Thoracic aorta (tissue), 2 donors: ENCODE measurements around the gene DCHS2. TPM values are rescaled to one million over a fixed set of nuclear protein-coding genes. Genes with fewer than 3 reads are reported as not detected.

Experiments
- ATAC-seq: fragments of 150-250 bp; one replicate; pipeline ENCODE4 v1.8.0; 2017; ENCODE audit warnings: low read depth; ENCODE audit not compliant: insufficient number of reproducible peaks, low FRiP score
- DNase-seq: peaks from one replicate; pipeline ENCODE4 v3.0.0-alpha.2; 2020; ENCODE audit warnings: low spot score
- H3K27ac ChIP-seq, 2 donors: fragments of 200-600 bp; sonication (generic); 1 replicate in 1 of 2; 2 replicates in 1 of 2; pipeline ENCODE4 v1.5.1; 2016; ENCODE audit warnings: mild to moderate bottlenecking in 2 of 2, moderate library complexity in 2 of 2
- H3K27me3 ChIP-seq: fragments of 200-600 bp; sonication (generic); replicated peaks from 2 replicates; pipeline ENCODE4 v1.6.0; 2016; ENCODE audit warnings: mild to moderate bottlenecking; ENCODE audit not compliant: insufficient read depth
- H3K36me3 ChIP-seq: fragments of 200-600 bp; sonication (generic); one replicate; pipeline ENCODE4 v1.5.1; 2016
- H3K4me1 ChIP-seq, 2 donors: fragments of 200-600 bp; sonication (generic); 1 replicate in 1 of 2; 2 replicates in 1 of 2; pipeline versions ENCODE4 v1.5.1 to v1.6.0; 2016; ENCODE audit warnings: low read depth in 2 of 2, mild to moderate bottlenecking in 1 of 2; ENCODE audit not compliant: control insufficient read depth in 1 of 2
- H3K4me3 ChIP-seq: fragments of 200-600 bp; sonication (generic); 2 replicates; pipeline ENCODE4 v1.5.1; 2016; ENCODE audit warnings: mild to moderate bottlenecking
- H3K9me3 ChIP-seq: fragments of 200-600 bp; sonication (generic); 2 replicates; pipeline ENCODE4 v1.5.1; 2016
- CTCF ChIP-seq: fragments of 200-600 bp; sonication (generic); IDR thresholded peaks from one replicate; pipeline ENCODE4 v1.5.1; 2019; ENCODE audit warnings: antibody characterized with exemption
- total RNA-seq, 2 donors: library from RNA; depleted of rRNA; stranded (reverse); fragments of >200 nt; gene quantifications; one replicate each; pipeline versions ENCODE4 v1.1.0 to v1.2.3, GENCODE V29; 2016

The DCHS2 gene
- total RNA-seq, 2 donors from 2014 or later: 0.35 TPM; not detected in 1

GRCh38 chr4:154329268-154329868 lies 162.2 kb downstream of the DCHS2 start:
- H3K27ac ChIP-seq: no peak overlapping the region
- H3K27me3 ChIP-seq: peaks cover 5% of the 10 kb centered on the region
- no peaks in the 10 kb centered on the region for H3K36me3 ChIP-seq
- TF ChIP-seq CTCF: peak; percentile 51
- DNase-seq: no peak
- no peaks in the 10 kb centered on the region for H3K9me3 ChIP-seq
- H3K4me1 ChIP-seq: peaks cover 0 to 8% of the 10 kb centered on the region in 2 donors
- no peak for ATAC-seq
- H3K4me3 ChIP-seq: no peak overlapping the region

- H3K4me3 ChIP-seq: no peak overlapping the region
- ATAC-seq (no peak), DNase-seq (no peak)
- peaks cover 0 to 7% of the 10 kb centered on the region in 2 donors for H3K4me1 ChIP-seq
- no peak for TF ChIP-seq CTCF
- no peaks in the 10 kb centered on the region for H3K36me3 ChIP-seq
- H3K27me3 ChIP-seq: peaks cover 5% of the 10 kb centered on the region
- no peaks in the 10 kb centered on the region for H3K9me3 ChIP-seq
- no peak overlapping the region for H3K27ac ChIP-seq
Observed at GRCh38 chr4:154328030-154328429, 163.6 kb downstream of the DCHS2 start.

- Histone ChIP-seq H3K4me3 (no peak overlapping the region), H3K36me3 (no peaks in the 10 kb centered on the region), H3K9me3 (no peaks in the 10 kb centered on the region), H3K4me1 (no peaks in the 10 kb centered on the region), H3K27me3 (no peaks in the 10 kb centered on the region), H3K27ac (no peak overlapping the region)
- DNase-seq: no peak
- no peak for ATAC-seq
- no peak for TF ChIP-seq CTCF
Observed at GRCh38 chr4:154320521-154320920, 171.1 kb downstream of the DCHS2 start.

GRCh38 chr4:154319736-154320135 lies 171.9 kb downstream of the DCHS2 start:
- H3K27ac ChIP-seq: no peak overlapping the region
- no peak overlapping the region for H3K4me3 ChIP-seq
- no peak for ATAC-seq
- H3K9me3 ChIP-seq: no peaks in the 10 kb centered on the region
- TF ChIP-seq CTCF: no peak
- no peaks in the 10 kb centered on the region for H3K4me1 ChIP-seq
- H3K27me3 ChIP-seq: no peaks in the 10 kb centered on the region
- DNase-seq: no peak
- H3K36me3 ChIP-seq: no peaks in the 10 kb centered on the region

- Histone ChIP-seq H3K4me1 (no peaks in the 10 kb centered on the region), H3K9me3 (no peaks in the 10 kb centered on the region), H3K4me3 (no peak overlapping the region), H3K27me3 (no peaks in the 10 kb centered on the region), H3K36me3 (no peaks in the 10 kb centered on the region), H3K27ac (no peak overlapping the region)
- DNase-seq (no peak), ATAC-seq (no peak)
- TF ChIP-seq CTCF: no peak
Observed at GRCh38 chr4:154317201-154317999, 174.2 kb downstream of the DCHS2 start.
